LHCN-M2 (cell line): ENCODE measurements around the gene ATP10A. TPM values are rescaled to one million over a fixed set of nuclear protein-coding genes. Genes with fewer than 3 reads are reported as not detected.
"Not testable (repeated sequence)": the region's sequence is repeated elsewhere in the genome, so short reads cannot be mapped to it uniquely, and the experiment has no call there.

Experiments
- DNase-seq: peaks from one replicate; pipeline ENCODE4 v3.0.0-alpha.2; 2012; ENCODE audit warnings: low read depth
- total RNA-seq: library from RNA; depleted of rRNA; stranded (reverse); fragments of >200 nt; gene quantifications from 2 replicates; pipeline ENCODE4 v1.2.3, GENCODE V29; 2014

ATP10A gene
- total RNA-seq, 1 experiment from 2014 or later, result 0.69 TPM

- no peak for DNase-seq
These were observed 209.8 kb downstream of the ATP10A start for GRCh38 chr15:25653371-25653770.

GRCh38 chr15:25652704-25653103 lies 210.4 kb downstream of the ATP10A start:
- no peak for DNase-seq

- no peak for DNase-seq
These were observed 213.7 kb downstream of the ATP10A start for GRCh38 chr15:25649390-25649789.

- DNase-seq, result no peak
These were observed 220.0 kb downstream of the ATP10A start for GRCh38 chr15:25643120-25643519.

- DNase-seq, result no peak
These were observed 221.4 kb downstream of the ATP10A start for GRCh38 chr15:25641762-25642161.

GRCh38 chr15:25641361-25641760 lies 221.8 kb downstream of the ATP10A start:
- no peak for DNase-seq

- DNase-seq, result not testable (repeated sequence)
These were observed 222.2 kb downstream of the ATP10A start for GRCh38 chr15:25640959-25641358.

- no peak for DNase-seq
These were observed 222.7 kb downstream of the ATP10A start for GRCh38 chr15:25640381-25640780.

- DNase-seq, result not testable (repeated sequence)
These were observed 226.6 kb downstream of the ATP10A start for GRCh38 chr15:25636486-25636885.

- DNase-seq, result no peak
These were observed 227.9 kb downstream of the ATP10A start for GRCh38 chr15:25635191-25635590.

- DNase-seq, result no peak
These were observed 229.3 kb downstream of the ATP10A start for GRCh38 chr15:25633862-25634261.

GRCh38 chr15:25631971-25632370 lies 231.2 kb downstream of the ATP10A start:
- DNase-seq, result no peak
